Smooth muscle cell (in vitro differentiated cells): ENCODE measurements around the gene TBC1D19. TPM values are rescaled to one million over a fixed set of nuclear protein-coding genes. Genes with fewer than 3 reads are reported as not detected.

Experiments
- DNase-seq: peaks from one replicate; lab custom pipeline; 2025; ENCODE audit not compliant: unreplicated experiment; lab: John Stamatoyannopoulos, UW
- H2AFZ ChIP-seq: fragments of 200-600 bp; sonication (generic); 2 replicates; pipeline ENCODE4 v1.6.0; 2016; ENCODE audit warnings: antibody characterized with exemption, low read depth, mild to moderate bottlenecking
- H3F3A ChIP-seq: fragments of 200-600 bp; sonication (generic); 2 replicates; pipeline ENCODE4 v1.6.0; 2017; ENCODE audit warnings: antibody characterized with exemption, low read depth
- H3K27ac ChIP-seq: fragments of 200-600 bp; sonication (generic); 2 replicates; pipeline ENCODE4 v1.5.1; 2016; ENCODE audit warnings: low read depth, mild to moderate bottlenecking
- H3K27me3 ChIP-seq: fragments of 200-600 bp; sonication (generic); 2 replicates; pipeline ENCODE4 v1.6.1; 2016; ENCODE audit warnings: low read depth, mild to moderate bottlenecking
- H3K36me3 ChIP-seq: fragments of 200-600 bp; sonication (generic); 2 replicates; pipeline ENCODE4 v1.5.1; 2016; ENCODE audit warnings: low read depth
- H3K4me1 ChIP-seq: fragments of 200-600 bp; sonication (generic); 2 replicates; pipeline ENCODE4 v1.5.1; 2016; ENCODE audit warnings: low read depth
- H3K4me2 ChIP-seq: fragments of 200-600 bp; sonication (generic); 2 replicates; pipeline ENCODE4 v1.6.0; 2016; ENCODE audit warnings: mild to moderate bottlenecking
- H3K4me3 ChIP-seq: fragments of 200-600 bp; sonication (generic); 2 replicates; pipeline ENCODE4 v1.5.1; 2016; ENCODE audit warnings: mild to moderate bottlenecking
- H3K79me2 ChIP-seq: fragments of 200-600 bp; sonication (generic); 2 replicates; pipeline ENCODE4 v1.6.0; 2016; ENCODE audit warnings: low read depth, mild to moderate bottlenecking
- H3K9ac ChIP-seq: fragments of 200-600 bp; sonication (generic); 2 replicates; pipeline ENCODE4 v1.6.0; 2016; ENCODE audit warnings: low read depth
- H3K9me3 ChIP-seq: fragments of 200-600 bp; sonication (generic); replicated peaks from 2 replicates; pipeline ENCODE4 v1.5.1; 2016; ENCODE audit warnings: low read depth
- H4K20me1 ChIP-seq: fragments of 200-600 bp; sonication (generic); 2 replicates; pipeline ENCODE4 v1.6.0; 2016; ENCODE audit warnings: low read depth
- CTCF ChIP-seq: fragments of 200-600 bp; sonication (generic); IDR thresholded peaks from 2 replicates; pipeline ENCODE4 v1.5.1; 2017; ENCODE audit warnings: borderline replicate concordance, mild to moderate bottlenecking, antibody characterized with exemption; ENCODE audit not compliant: insufficient read depth, poor library complexity, severe bottlenecking
- WGBS: methylation state at CpG from one replicate; pipeline ENCODE4 v1.1.7; 2016; ENCODE audit warnings: low lambda C conversion rate; 5-methylcytosine and 5-hydroxymethylcytosine counted together
- polyA plus RNA-seq: library from polyadenylated mRNA; unstranded; fragments of >200 nt; fragmentation: Nextera tagmentation; extraction: Ambion mirVana; gene quantifications from 2 replicates; pipeline ENCODE4 v1.2.1, GENCODE V29; 2016
- total RNA-seq: library from RNA; depleted of rRNA; stranded (reverse); fragments of >200 nt; gene quantifications from 2 replicates; pipeline ENCODE4 v1.2.3, GENCODE V29; 2014

Gene TBC1D19
- total and polyA plus RNA-seq, 2 experiments from 2014 or later = 19.2 to 33.8 TPM

GRCh38 chr4:26729027-26729426, 145.1 kb downstream of the TBC1D19 start:
- Histone ChIP-seq H3K4me2 (no peak overlapping the region), H3F3A (no peaks in the 10 kb centered on the region), H3K27me3 (no peaks in the 10 kb centered on the region), H3K9ac (no peak overlapping the region), H2AFZ (no peak overlapping the region), H3K27ac (no peak overlapping the region), H3K4me1 (no peaks in the 10 kb centered on the region), H3K9me3 (no peaks in the 10 kb centered on the region), H3K4me3 (no peak overlapping the region), H3K79me2 (no peaks in the 10 kb centered on the region), H4K20me1 (no peaks in the 10 kb centered on the region), H3K36me3 (no peaks in the 10 kb centered on the region)
- no peak for DNase-seq
- WGBS = 87% methylated on average over 3 of the region's 3 CpGs
- no peak for TF ChIP-seq CTCF

- 3% methylated on average over 1 of the region's 1 CpG for WGBS
- Histone ChIP-seq H2AFZ (no peak overlapping the region), H3K9ac (no peak overlapping the region), H3K27ac (no peak overlapping the region), H3K79me2 (no peaks in the 10 kb centered on the region), H3K9me3 (no peaks in the 10 kb centered on the region), H3K4me2 (no peak overlapping the region), H3K27me3 (no peaks in the 10 kb centered on the region), H3F3A (no peaks in the 10 kb centered on the region), H3K4me3 (no peak overlapping the region), H4K20me1 (no peaks in the 10 kb centered on the region), H3K4me1 (no peaks in the 10 kb centered on the region), H3K36me3 (no peaks in the 10 kb centered on the region)
- no peak for TF ChIP-seq CTCF
- no peak for DNase-seq
Measured at GRCh38 chr4:26729547-26729946, 145.7 kb downstream of the TBC1D19 start.

GRCh38 chr4:26731351-26732035, 147.6 kb downstream of the TBC1D19 start:
- H3K79me2 ChIP-seq = no peaks in the 10 kb centered on the region
- no peak overlapping the region for H3K9ac ChIP-seq
- no peaks in the 10 kb centered on the region for H3F3A ChIP-seq
- H3K4me3 ChIP-seq = no peak overlapping the region
- H3K27me3 ChIP-seq = no peaks in the 10 kb centered on the region
- no peak overlapping the region for H2AFZ ChIP-seq
- no peak overlapping the region for H3K4me2 ChIP-seq
- no peaks in the 10 kb centered on the region for H3K36me3 ChIP-seq
- H3K9me3 ChIP-seq = no peaks in the 10 kb centered on the region
- TF ChIP-seq CTCF = no peak
- no peaks in the 10 kb centered on the region for H3K4me1 ChIP-seq
- H3K27ac ChIP-seq = no peak overlapping the region
- no peaks in the 10 kb centered on the region for H4K20me1 ChIP-seq
- no peak for DNase-seq
- 91% methylated on average over 11 of the region's 11 CpGs for WGBS

- H3K9ac ChIP-seq = no peak overlapping the region
- WGBS = 96% methylated on average over 3 of the region's 3 CpGs
- H2AFZ ChIP-seq = no peak overlapping the region
Measured at GRCh38 chr4:26732356-26732755, 148.5 kb downstream of the TBC1D19 start.

More at GRCh38 chr4:26732356-26732755, 148.5 kb downstream of the TBC1D19 start:
- TF ChIP-seq CTCF = no peak
- H3K27ac ChIP-seq = no peak overlapping the region
- H3K9me3 ChIP-seq = no peaks in the 10 kb centered on the region
- no peak overlapping the region for H3K4me3 ChIP-seq
- no peaks in the 10 kb centered on the region for H3K79me2 ChIP-seq
- no peaks in the 10 kb centered on the region for H3K27me3 ChIP-seq
- H3K4me2 ChIP-seq = no peak overlapping the region
- H4K20me1 ChIP-seq = no peaks in the 10 kb centered on the region
- H3K36me3 ChIP-seq = no peaks in the 10 kb centered on the region
- no peaks in the 10 kb centered on the region for H3F3A ChIP-seq
- H3K4me1 ChIP-seq = no peaks in the 10 kb centered on the region
- DNase-seq = no peak
